HG03095 (cell line): ENCODE data around the gene PRDM2.
"Not testable (repeated sequence)": the region's sequence is repeated elsewhere in the genome, so short reads cannot be mapped to it uniquely, and the experiment has no call there.

Experiments used
- ATAC-seq: cut with Tn5 transposase; IDR thresholded peaks from one replicate; pipeline ENCODE4 v1.9.1; 2021; ENCODE audit warnings: moderate library complexity; ENCODE audit not compliant: unreplicated experiment

The PRDM2 gene

GRCh38 chr1:13694886-13695684 lies 4.9 kb upstream of the PRDM2 start:
- ATAC-seq = no peak

GRCh38 chr1:13697738-13698137 lies 2.2 kb upstream of the PRDM2 start:
- no peak for ATAC-seq

GRCh38 chr1:13699510-13699909 lies 478 bp upstream of the PRDM2 start:
- no peak for ATAC-seq

GRCh38 chr1:13700521-13701270 lies 708 bp downstream of the PRDM2 start:
- peak; percentile 30 for ATAC-seq

GRCh38 chr1:13701271-13701640 lies 1.3 kb downstream of the PRDM2 start:
- ATAC-seq = no peak

GRCh38 chr1:13702425-13703127 lies 2.6 kb downstream of the PRDM2 start:
- peak; percentile 68 for ATAC-seq

- ATAC-seq = no peak
Observed at GRCh38 chr1:13703128-13703513, 3.1 kb downstream of the PRDM2 start.

GRCh38 chr1:13703558-13704490 lies 3.8 kb downstream of the PRDM2 start:
- no peak for ATAC-seq

- no peak for ATAC-seq
Observed at GRCh38 chr1:13706046-13706445, 6.1 kb downstream of the PRDM2 start.

- no peak for ATAC-seq
Observed at GRCh38 chr1:13707164-13707563, 7.2 kb downstream of the PRDM2 start.

- no peak for ATAC-seq
Observed at GRCh38 chr1:13708380-13708982, 8.5 kb downstream of the PRDM2 start.

- no peak for ATAC-seq
Observed at GRCh38 chr1:13710086-13710485, 10.1 kb downstream of the PRDM2 start.

- no peak for ATAC-seq
Observed at GRCh38 chr1:13714851-13715250, 14.9 kb downstream of the PRDM2 start.

GRCh38 chr1:13715616-13716287 lies 15.8 kb downstream of the PRDM2 start:
- not testable (repeated sequence) for ATAC-seq

GRCh38 chr1:13722808-13723360 lies 22.9 kb downstream of the PRDM2 start:
- ATAC-seq = no peak

GRCh38 chr1:13723810-13724209 lies 23.8 kb downstream of the PRDM2 start:
- ATAC-seq = no peak

GRCh38 chr1:13725714-13726175 lies 25.8 kb downstream of the PRDM2 start:
- ATAC-seq = no peak

- no peak for ATAC-seq
Observed at GRCh38 chr1:13728091-13728715, 28.2 kb downstream of the PRDM2 start.

GRCh38 chr1:13730291-13730690 lies 30.3 kb downstream of the PRDM2 start:
- ATAC-seq = no peak
